Measurements from ENCODE around the gene TESK1.

DNA sequence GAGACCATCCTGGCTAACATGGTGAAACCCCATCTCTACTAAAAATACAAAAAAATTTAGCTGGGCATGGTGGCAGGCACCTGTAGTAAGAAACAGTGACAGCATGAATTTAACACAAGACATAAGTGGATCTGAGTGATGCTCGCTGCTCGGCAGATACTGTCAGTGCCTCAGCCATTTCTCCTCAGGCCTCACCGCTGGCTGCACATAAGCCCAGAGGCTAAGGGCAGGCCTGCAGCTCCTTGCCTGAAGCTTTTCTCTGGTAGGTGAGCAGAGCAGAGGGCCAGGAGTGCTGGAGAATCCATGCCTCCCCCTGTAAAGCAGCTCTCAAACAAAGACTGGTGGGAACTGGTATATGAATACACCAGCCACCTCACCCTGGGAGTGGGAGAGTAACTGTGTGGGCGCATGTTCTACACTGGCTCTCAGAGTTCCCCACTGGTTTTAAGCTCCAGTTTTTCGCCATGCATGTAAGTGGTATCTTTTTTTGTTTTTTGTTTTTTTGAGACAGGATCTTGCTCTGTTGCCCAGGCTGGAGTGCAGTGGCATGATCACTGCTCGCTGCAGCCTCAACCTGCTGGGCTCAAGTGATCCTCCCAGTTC is 23.4 kb downstream of the TESK1 start:
- TF ChIP-seq, protein P1, sequence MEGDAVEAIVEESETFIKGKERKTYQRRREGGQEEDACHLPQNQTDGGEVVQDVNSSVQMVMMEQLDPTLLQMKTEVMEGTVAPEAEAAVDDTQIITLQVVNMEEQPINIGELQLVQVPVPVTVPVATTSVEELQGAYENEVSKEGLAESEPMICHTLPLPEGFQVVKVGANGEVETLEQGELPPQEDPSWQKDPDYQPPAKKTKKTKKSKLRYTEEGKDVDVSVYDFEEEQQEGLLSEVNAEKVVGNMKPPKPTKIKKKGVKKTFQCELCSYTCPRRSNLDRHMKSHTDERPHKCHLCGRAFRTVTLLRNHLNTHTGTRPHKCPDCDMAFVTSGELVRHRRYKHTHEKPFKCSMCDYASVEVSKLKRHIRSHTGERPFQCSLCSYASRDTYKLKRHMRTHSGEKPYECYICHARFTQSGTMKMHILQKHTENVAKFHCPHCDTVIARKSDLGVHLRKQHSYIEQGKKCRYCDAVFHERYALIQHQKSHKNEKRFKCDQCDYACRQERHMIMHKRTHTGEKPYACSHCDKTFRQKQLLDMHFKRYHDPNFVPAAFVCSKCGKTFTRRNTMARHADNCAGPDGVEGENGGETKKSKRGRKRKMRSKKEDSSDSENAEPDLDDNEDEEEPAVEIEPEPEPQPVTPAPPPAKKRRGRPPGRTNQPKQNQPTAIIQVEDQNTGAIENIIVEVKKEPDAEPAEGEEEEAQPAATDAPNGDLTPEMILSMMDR (IDR thresholded peaks at IDR 0.05; ENCODE audit: low read length): no peak
- no peak for TF ChIP-seq EZH2 (IDR thresholded peaks at IDR 0.05; ENCODE audit: borderline replicate concordance, low read length)
